ENCODE results near the gene HMGXB4. TPM values are rescaled to one million over a fixed set of nuclear protein-coding genes. Genes with fewer than 3 reads are reported as not detected.
A peak's percentile ranks its signal among the peaks of the same experiment; 100 is the strongest.

Gene HMGXB4
- total RNA-seq, 3 donors from 2014 or later (not counting 1 experiment from before 2014, with no cell fraction given) = 40.4 to 46.1 (median 40.7) TPM

DNA sequence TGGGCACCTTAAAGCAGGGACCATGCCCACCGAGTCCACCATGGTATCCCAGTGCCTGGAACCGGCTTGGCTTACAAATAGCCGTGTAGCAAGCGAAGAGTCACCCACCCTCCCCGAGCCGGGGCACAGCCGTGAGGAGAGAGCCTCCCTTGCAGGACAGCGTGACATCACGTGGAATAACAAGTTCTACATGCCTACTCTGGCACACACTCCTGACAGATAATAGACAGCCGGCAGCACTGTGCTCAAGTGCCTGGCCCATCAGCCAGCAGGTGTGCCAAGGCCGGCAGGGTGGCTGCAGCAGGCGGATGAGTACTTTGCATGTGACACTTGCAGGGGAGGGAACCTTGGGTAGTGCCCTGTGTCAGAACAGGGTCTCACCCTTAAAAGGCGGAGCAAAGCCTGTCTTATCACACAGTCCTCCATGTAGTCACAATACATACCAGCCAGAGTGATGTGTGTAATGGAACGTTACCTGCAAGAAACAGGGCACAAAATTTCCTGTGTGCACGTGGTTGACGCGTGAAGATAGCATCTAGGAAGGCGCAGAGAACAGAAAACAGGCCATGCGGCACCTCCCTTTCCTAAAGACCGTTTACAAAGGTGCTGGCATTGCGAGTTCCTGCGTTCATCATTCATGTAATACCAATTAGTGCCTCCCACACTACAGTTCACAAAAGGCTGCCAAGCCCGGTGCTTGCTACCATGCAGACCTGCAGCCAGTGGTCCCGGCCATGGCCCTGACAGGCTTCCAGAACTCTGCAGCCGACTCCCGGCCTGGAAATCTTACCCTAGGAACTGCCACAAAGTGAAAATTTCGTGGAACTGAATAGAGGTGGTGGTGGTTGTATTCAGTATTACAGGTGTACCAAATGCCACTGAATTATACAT lies 58.8 kb downstream of the HMGXB4 start:
- H3K27me3 Mint-ChIP-seq (ENCODE audit: low read depth in 2 of 2) = no peaks in the 10 kb centered on the region
- H3K27ac ChIP-seq (ENCODE audit: low read length) = no peak overlapping the region
- H3K9me3 ChIP-seq (ENCODE audit: control insufficient read depth, insufficient read depth, low read length) = no peaks in the 10 kb centered on the region
- H3K4me3 Mint-ChIP-seq = no peak overlapping the region
- 77% methylated on average over 27 of the region's 27 CpGs for WGBS (ENCODE audit: insufficient coverage)
- H3K27me3 ChIP-seq (ENCODE audit: control insufficient read depth, insufficient read depth, low read length) = no peaks in the 10 kb centered on the region
- H3K4me3 ChIP-seq (ENCODE audit: low read length) = no peak overlapping the region
- H3K36me3 ChIP-seq (ENCODE audit: control insufficient read depth, insufficient read depth, low read length) = peaks cover 13% of the 10 kb centered on the region
- H3K36me3 Mint-ChIP-seq = no peaks in the 10 kb centered on the region
- H3K4me1 Mint-ChIP-seq = peaks cover 14 to 22% of the 10 kb centered on the region in 2 donors
- ATAC-seq (peak in 1 of 3 donors; percentile 27), DNase-seq (no peak)
- no peaks in the 10 kb centered on the region for H3K9me3 Mint-ChIP-seq
- TF ChIP-seq, protein P1, sequence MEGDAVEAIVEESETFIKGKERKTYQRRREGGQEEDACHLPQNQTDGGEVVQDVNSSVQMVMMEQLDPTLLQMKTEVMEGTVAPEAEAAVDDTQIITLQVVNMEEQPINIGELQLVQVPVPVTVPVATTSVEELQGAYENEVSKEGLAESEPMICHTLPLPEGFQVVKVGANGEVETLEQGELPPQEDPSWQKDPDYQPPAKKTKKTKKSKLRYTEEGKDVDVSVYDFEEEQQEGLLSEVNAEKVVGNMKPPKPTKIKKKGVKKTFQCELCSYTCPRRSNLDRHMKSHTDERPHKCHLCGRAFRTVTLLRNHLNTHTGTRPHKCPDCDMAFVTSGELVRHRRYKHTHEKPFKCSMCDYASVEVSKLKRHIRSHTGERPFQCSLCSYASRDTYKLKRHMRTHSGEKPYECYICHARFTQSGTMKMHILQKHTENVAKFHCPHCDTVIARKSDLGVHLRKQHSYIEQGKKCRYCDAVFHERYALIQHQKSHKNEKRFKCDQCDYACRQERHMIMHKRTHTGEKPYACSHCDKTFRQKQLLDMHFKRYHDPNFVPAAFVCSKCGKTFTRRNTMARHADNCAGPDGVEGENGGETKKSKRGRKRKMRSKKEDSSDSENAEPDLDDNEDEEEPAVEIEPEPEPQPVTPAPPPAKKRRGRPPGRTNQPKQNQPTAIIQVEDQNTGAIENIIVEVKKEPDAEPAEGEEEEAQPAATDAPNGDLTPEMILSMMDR (IDR thresholded peaks at IDR 0.05) = no peak
- intact Hi-C loops (cut with micrococcal nuclease) = no loop called here
- peaks cover 4% of the 10 kb centered on the region for H3K4me1 ChIP-seq (ENCODE audit: control insufficient read depth, insufficient read depth, low read length)
- H3K27ac Mint-ChIP-seq = no peak overlapping the region

DNA sequence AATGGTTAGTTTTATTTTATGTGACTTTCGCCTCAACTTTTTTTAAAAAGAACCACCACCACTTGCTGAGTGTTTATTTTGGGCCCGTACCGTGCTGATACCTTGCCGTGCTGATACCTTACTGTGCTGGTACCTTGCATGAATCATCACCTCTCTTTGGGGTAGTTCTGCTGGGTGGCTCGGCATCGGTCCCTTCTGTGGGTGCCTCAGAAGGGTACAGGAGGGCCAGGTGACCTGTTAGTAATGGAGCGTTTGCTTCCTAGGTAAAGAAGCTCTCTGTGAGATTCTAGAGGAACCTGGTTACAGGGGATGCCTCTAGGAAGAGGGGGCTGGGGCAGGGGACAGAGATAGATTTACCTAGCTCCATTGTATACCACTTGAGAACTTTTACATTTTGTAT lies 59.5 kb downstream of the HMGXB4 start:
- WGBS (ENCODE audit: insufficient coverage) = 91% methylated on average over 7 of the region's 7 CpGs
- DNase-seq (no peak), ATAC-seq (no peak)
- TF ChIP-seq, protein P1 (IDR thresholded peaks at IDR 0.05) = no peak
- no peaks in the 10 kb centered on the region for H3K27me3 Mint-ChIP-seq (ENCODE audit: low read depth in 2 of 2)
- H3K27ac Mint-ChIP-seq = no peak overlapping the region
- Histone ChIP-seq H3K27ac (ENCODE audit: low read length) (no peak overlapping the region), H3K4me1 (ENCODE audit: control insufficient read depth, insufficient read depth, low read length) (no peaks in the 10 kb centered on the region), H3K4me3 (ENCODE audit: low read length) (no peak overlapping the region), H3K9me3 (ENCODE audit: control insufficient read depth, insufficient read depth, low read length) (no peaks in the 10 kb centered on the region), H3K36me3 (ENCODE audit: control insufficient read depth, insufficient read depth, low read length) (peaks cover 15% of the 10 kb centered on the region), H3K27me3 (ENCODE audit: control insufficient read depth, insufficient read depth, low read length) (no peaks in the 10 kb centered on the region)
- peaks cover 14 to 22% of the 10 kb centered on the region in 2 donors for H3K4me1 Mint-ChIP-seq
- no peak overlapping the region for H3K4me3 Mint-ChIP-seq
- intact Hi-C loops (cut with micrococcal nuclease) = no loop called here
- no peaks in the 10 kb centered on the region for H3K9me3 Mint-ChIP-seq
- no peaks in the 10 kb centered on the region for H3K36me3 Mint-ChIP-seq

- 88% methylated on average over 12 of the region's 12 CpGs for WGBS (ENCODE audit: insufficient coverage)
- Histone ChIP-seq H3K27ac (ENCODE audit: low read length) (no peak overlapping the region), H3K4me3 (ENCODE audit: low read length) (no peak overlapping the region), H3K36me3 (ENCODE audit: control insufficient read depth, insufficient read depth, low read length) (peaks cover 26% of the 10 kb centered on the region), H3K4me1 (ENCODE audit: control insufficient read depth, insufficient read depth, low read length) (no peaks in the 10 kb centered on the region), H3K27me3 (ENCODE audit: control insufficient read depth, insufficient read depth, low read length) (no peaks in the 10 kb centered on the region), H3K9me3 (ENCODE audit: control insufficient read depth, insufficient read depth, low read length) (no peaks in the 10 kb centered on the region)
- no peak for ATAC-seq
- DNase-seq = no peak
- no peaks in the 10 kb centered on the region for H3K27me3 Mint-ChIP-seq (ENCODE audit: low read depth in 2 of 2)
- no peaks in the 10 kb centered on the region for H3K9me3 Mint-ChIP-seq
- no peaks in the 10 kb centered on the region for H3K36me3 Mint-ChIP-seq
- peak overlapping the region in 1 of 2 donors; percentile 64 for H3K27ac Mint-ChIP-seq
- H3K4me3 Mint-ChIP-seq = no peak overlapping the region
- peaks cover 10 to 18% of the 10 kb centered on the region in 2 donors for H3K4me1 Mint-ChIP-seq
- TF ChIP-seq, protein P1 (IDR thresholded peaks at IDR 0.05) = no peak
- intact Hi-C loops (cut with micrococcal nuclease) = no loop called here
Observed at GRCh38 chr22:35317680-35318290, 60.5 kb downstream of the HMGXB4 start.
